AG04450 (cell line): ENCODE data around the gene ARFGAP1. TPM values are rescaled to one million over a fixed set of nuclear protein-coding genes. Genes with fewer than 3 reads are reported as not detected.

Experiments used
- CTCF ChIA-PET: fragments of 300-600, 350-600 bp; formaldehyde crosslinking; extraction: SDS; loops from one replicate; lab custom pipeline; 2022; ENCODE audit warnings: antibody characterized with exemption, inconsistent platforms; lab: Charles Lee
- POLR2A ChIA-PET: fragments of 350-600 bp; formaldehyde crosslinking; extraction: SDS; loops from one replicate; lab custom pipeline; 2021; ENCODE audit warnings: antibody characterized with exemption, inconsistent platforms; lab: Yijun Ruan, JAX
- DNase-seq: peaks from one replicate; pipeline ENCODE4 v3.0.0-alpha.2; 2011; ENCODE audit warnings: low read depth, low spot score
- H3K27ac ChIP-seq: one replicate; pipeline ENCODE4 v1.5.1; 2012; ENCODE audit warnings: low read depth, low read length, control low read depth
- H3K27me3 ChIP-seq: one replicate; pipeline ENCODE4 v1.6.0; 2012; ENCODE audit warnings: low read length; ENCODE audit not compliant: control insufficient read depth, insufficient read depth
- H3K4me3 ChIP-seq: 2 replicates; pipeline ENCODE4 v1.5.1; 2011; ENCODE audit warnings: mild to moderate bottlenecking, low read depth, low read length, control low read depth
- H3K9me3 ChIP-seq: 2 replicates; pipeline ENCODE4 v1.5.1; 2012; ENCODE audit warnings: low read length; ENCODE audit not compliant: control insufficient read depth, insufficient read depth
- CTCF ChIP-seq: IDR thresholded peaks from 2 replicates; pipeline ENCODE4 v1.5.1; 2011; ENCODE audit warnings: low read depth, low read length, control low read depth, inconsistent platforms
- polyA plus RNA-seq: library from polyadenylated mRNA; depleted of rRNA; stranded (reverse); fragments of >200 nt; gene quantifications from 2 replicates; pipeline ENCODE4 v1.2.3, GENCODE V29; 2011

The ARFGAP1 gene
- polyA plus RNA-seq, 1 experiment, result 52.6 TPM

- DNase-seq, result no peak
- H3K27me3 ChIP-seq, result peaks cover 9% of the 10 kb centered on the region
- H3K9me3 ChIP-seq, result no peaks in the 10 kb centered on the region; the same call in 1 of the 2 replicates
- no peak overlapping the region for H3K4me3 ChIP-seq
- TF ChIP-seq CTCF, result no peak
- no peak overlapping the region for H3K27ac ChIP-seq
- ChIA-PET POLR2A (interaction anchor here (0.5 kb wide), 1 partner anchor 285 kb away, joined by 3 read pairs; no protein-coding TSS in a partner anchor), CTCF (interaction anchor here (2.7 kb wide), 1 partner anchor 15 kb away, joined by 10 read pairs; no protein-coding TSS in a partner anchor)
Observed at GRCh38 chr20:63238514-63239125, 34.0 kb upstream of the ARFGAP1 start.

DNA sequence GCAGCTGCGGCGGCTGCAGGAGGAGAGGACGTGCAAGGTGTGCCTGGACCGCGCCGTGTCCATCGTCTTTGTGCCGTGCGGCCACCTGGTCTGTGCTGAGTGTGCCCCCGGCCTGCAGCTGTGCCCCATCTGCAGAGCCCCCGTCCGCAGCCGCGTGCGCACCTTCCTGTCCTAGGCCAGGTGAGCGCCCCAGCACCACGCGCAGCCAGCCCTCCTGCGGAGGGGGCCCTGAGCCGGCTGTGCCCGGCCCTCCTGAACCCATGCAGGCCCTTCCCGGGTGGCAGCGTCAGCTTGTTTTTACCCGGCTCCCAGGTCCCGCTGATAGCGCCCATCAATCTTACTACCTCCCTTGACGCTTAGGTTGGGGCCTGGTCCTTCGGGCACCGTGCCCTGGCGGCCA lies 33.2 kb upstream of the ARFGAP1 start:
- POLR2A ChIA-PET, result no interaction called here
- Histone ChIP-seq H3K27ac (no peak overlapping the region), H3K9me3 (no peaks in the 10 kb centered on the region; the same call in 1 of the 2 replicates), H3K27me3 (peaks cover 11% of the 10 kb centered on the region), H3K4me3 (no peak overlapping the region)
- no peak for TF ChIP-seq CTCF
- CTCF ChIA-PET, result interaction anchor here (2.7 kb wide), 1 partner anchor 16 kb away, joined by 10 read pairs; no protein-coding TSS in a partner anchor
- no peak for DNase-seq

- H3K27ac ChIP-seq, result no peak overlapping the region
- peaks cover 12% of the 10 kb centered on the region for H3K27me3 ChIP-seq
- H3K4me3 ChIP-seq, result no peak overlapping the region
- CTCF ChIA-PET, result interaction anchor here (2.7 kb wide), 1 partner anchor 16 kb away, joined by 10 read pairs; no protein-coding TSS in a partner anchor
- no peaks in the 10 kb centered on the region; the same call in 1 of the 2 replicates for H3K9me3 ChIP-seq
- POLR2A ChIA-PET, result no interaction called here
- no peak for TF ChIP-seq CTCF
- no peak for DNase-seq
Observed at GRCh38 chr20:63240004-63240403, 32.6 kb upstream of the ARFGAP1 start.

DNA sequence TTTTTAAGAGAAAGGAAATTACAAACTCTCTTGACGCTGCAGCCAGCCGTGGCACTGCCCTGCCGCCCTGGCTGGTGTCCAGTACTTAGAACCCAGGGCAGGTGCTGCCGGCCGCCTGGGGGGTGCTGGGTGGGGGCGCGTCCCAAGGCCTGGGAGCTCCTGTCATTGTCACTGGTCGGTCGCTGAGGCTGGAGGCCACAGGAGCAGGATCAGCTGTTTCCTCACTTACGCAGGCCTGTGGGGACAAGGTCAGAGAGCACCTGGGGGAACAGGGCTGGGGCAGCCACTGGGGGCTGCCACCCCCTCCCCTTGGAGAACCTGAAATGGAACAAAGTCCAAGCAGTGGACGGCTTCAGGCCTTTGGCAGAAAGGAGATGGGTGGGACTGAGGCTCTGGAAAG lies 31.3 kb upstream of the ARFGAP1 start:
- no peak overlapping the region for H3K4me3 ChIP-seq
- DNase-seq, result no peak
- ChIA-PET CTCF (no interaction called here), POLR2A (no interaction called here)
- H3K9me3 ChIP-seq, result no peaks in the 10 kb centered on the region; the same call in 1 of the 2 replicates
- peaks cover 13% of the 10 kb centered on the region for H3K27me3 ChIP-seq
- H3K27ac ChIP-seq, result no peak overlapping the region
- TF ChIP-seq CTCF, result no peak

DNA sequence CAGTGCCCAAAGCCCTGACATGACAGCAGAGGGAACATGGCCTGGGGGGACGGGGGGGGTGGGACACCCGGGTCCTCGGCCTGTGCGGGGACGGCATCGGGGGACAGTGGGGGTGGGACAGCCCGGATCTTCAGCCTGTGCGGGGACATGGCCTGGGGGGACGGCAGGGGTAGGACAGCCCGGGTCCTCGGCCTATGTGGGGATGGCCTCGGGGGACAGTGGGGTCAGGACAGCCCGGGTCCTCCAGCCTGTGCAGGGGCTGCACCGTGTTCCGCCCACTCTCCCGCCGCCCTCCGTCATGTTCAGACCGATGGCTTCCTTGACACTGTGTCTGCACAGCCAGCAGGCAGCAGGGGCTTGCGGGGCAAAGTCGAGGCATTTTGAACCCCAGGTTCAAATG lies 29.9 kb upstream of the ARFGAP1 start:
- H3K4me3 ChIP-seq, result no peak overlapping the region
- TF ChIP-seq CTCF, result no peak
- H3K27ac ChIP-seq, result no peak overlapping the region
- CTCF ChIA-PET, result no interaction called here
- H3K27me3 ChIP-seq, result peaks cover 17% of the 10 kb centered on the region
- POLR2A ChIA-PET, result no interaction called here
- H3K9me3 ChIP-seq, result no peaks in the 10 kb centered on the region; the same call in 1 of the 2 replicates
- no peak for DNase-seq
